ENCODE results near the gene SEC24A.
A peak's percentile ranks its signal among the peaks of the same experiment; 100 is the strongest.
"Not testable (repeated sequence)": the region's sequence is repeated elsewhere in the genome, so short reads cannot be mapped to it uniquely, and the experiment has no call there.

The SEC24A gene

DNA sequence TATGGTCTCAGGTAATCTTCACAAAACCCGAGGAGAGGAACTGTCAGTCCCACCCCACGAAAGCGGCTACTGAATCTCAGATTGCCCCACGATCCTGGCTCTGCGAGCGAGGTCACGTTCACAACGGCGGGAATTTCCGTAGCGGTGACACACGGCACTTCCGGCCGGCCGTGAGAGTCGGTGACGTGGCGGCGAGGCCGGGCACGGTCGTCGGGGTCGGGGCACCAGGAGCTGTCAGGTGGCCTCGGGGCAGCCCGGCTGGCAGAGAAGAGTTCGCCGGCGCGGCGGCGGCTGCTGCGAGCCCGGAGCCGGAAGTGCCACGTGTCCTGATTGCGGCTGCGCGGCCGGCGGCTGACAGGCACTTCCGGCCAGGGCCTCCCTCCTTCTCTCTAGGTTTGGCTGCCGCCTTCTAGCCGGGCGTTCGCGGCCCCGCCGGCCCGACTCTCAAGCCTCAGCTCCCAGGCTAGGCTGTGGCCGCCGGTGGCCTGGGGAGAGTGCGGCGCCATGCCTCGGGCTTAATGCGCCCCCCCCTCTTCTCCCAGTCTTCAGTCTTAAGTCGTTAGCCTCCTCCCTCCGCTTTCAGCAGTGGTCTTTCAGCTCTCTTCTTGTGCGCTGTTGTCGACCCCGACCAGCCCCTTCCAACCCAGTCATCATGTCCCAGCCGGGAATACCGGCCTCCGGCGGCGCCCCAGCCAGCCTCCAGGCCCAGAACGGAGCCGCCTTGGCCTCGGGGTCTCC, at the start of gene SEC24A:
Gene SEC24A (plus strand): TSS at position 361 of the 738 bp plus-strand sequence. CDS start 292 bp downstream, at position 653.
- DNase-seq = peak; percentile 78 to 88

DNA sequence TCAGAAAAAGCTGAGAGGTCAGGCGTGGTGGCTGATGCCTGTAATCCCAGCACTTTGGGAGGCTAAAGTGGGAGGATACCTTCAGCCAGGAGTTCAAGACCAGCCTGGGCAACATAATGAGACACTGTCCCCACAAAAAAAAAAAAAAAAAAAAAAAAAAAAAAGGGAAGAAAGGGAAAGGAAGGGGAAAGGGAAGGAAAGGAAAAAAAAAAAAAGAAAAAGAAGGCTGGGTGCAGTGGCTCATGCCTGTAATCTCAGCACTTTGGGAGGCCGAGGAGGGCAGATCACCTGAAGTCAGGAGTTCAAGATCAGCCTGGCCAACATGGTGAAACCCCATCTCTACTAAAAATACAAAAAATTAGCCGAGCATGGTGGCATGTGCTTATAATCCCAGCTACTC, 48.8 kb upstream of the SEC24A start:
- DNase-seq = not testable (repeated sequence)

DNA sequence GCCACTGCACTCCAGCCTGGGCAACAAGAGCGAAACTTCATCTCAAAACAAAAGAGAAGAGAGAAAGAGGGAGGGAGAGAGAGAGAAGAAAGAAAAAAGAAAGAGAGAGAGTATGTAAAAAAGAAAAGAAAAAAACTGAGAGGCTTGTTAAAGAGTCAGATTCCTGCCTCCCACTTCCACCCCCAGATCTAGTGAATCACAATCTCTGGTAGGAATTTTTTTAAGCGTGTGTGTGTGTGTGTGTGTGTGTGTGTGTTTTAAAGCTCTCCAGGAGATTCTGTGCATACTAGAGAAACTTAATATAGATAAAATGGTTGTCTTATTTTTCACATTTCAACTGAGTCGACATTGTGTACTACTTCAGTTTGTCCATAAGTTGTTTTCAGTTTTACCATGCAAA, 48.0 kb upstream of the SEC24A start:
- DNase-seq = no peak

- DNase-seq = no peak
Observed at GRCh38 chr5:134603059-134603458, 45.5 kb upstream of the SEC24A start.

GRCh38 chr5:134604908-134605307, 43.7 kb upstream of the SEC24A start:
- DNase-seq = no peak

GRCh38 chr5:134606726-134607125, 41.9 kb upstream of the SEC24A start:
- no peak for DNase-seq

DNA sequence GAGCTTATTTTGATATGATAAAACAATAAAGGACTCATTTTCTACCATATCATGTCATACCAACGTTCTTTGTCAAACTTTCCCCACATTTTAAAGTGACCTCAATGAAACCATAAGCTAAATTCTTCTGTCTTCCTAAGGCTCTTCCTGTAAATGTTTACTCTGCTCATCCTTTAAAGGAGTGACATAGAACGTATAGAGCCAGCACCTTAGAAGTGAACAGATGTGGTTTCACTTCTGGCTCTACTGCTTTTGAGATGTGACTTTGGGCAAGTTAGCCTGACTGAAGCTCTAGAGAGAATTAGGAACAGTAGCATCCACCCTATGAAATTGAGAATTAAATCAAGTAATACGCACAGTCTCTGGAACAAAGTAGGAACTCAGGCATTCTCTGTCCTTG, 40.0 kb upstream of the SEC24A start:
- no peak for DNase-seq

- no peak for DNase-seq
Observed at GRCh38 chr5:134609232-134609851, 39.2 kb upstream of the SEC24A start.

DNA sequence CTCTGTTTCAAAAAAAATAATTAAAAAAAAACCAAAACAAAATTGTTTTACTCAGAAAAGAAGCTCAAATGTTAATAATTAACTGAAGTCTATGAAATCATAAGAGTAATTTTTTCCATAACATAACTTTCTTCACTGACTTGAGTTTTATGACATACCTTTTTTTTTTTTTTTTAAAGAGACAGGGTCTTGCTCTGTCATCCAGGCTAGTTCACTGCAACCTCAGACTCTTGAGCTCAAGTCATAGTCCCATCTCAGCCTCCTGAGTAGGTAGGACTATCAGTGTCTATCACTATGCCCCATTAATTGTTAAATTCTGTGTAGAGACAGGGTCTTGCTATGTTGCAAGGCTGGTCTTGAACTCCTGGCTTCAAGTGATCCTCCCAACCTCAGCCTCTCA, 37.9 kb upstream of the SEC24A start:
- no peak for DNase-seq

- no peak for DNase-seq
Observed at GRCh38 chr5:134611515-134611914, 37.1 kb upstream of the SEC24A start.

GRCh38 chr5:134614450-134615085, 34.0 kb upstream of the SEC24A start:
- DNase-seq = no peak

DNA sequence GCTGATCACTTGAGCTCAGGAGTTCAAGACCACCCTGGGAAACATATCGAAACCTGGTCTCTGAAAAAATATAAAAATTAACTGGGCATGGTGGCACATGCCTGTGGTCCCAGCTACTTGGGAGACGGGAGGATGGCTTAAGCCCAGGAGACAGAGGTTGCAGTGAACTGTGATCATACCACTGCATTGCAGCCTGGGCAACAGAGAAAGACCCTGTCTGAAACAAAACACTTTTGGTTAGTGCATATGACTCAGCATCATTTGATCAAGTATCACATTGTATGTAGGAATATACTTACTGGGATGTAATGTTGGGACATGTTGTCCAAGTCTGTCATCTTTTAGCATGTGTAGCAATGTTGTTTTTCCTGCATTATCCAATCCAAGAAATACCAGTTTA, 28.0 kb upstream of the SEC24A start:
- no peak for DNase-seq

DNA sequence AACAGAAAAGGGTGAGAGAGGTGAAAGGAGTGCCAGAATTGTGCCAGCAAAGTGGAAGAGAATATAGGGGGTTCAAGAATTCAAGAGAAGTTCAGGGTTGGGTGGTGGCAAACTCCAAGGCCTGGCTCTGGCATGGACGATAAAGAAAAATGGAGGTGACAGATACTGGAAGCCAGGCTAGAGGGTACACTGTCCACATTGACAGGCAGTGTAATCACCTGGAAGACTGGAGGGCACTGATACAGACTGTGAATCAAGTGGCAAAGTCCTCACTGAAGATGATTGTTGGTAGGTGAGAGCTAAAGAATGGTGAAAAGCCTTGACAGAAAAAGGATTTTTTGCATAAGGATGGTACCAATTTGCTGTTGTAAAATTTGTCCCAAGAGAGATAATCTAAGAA, 23.0 kb upstream of the SEC24A start:
- DNase-seq = no peak

DNA sequence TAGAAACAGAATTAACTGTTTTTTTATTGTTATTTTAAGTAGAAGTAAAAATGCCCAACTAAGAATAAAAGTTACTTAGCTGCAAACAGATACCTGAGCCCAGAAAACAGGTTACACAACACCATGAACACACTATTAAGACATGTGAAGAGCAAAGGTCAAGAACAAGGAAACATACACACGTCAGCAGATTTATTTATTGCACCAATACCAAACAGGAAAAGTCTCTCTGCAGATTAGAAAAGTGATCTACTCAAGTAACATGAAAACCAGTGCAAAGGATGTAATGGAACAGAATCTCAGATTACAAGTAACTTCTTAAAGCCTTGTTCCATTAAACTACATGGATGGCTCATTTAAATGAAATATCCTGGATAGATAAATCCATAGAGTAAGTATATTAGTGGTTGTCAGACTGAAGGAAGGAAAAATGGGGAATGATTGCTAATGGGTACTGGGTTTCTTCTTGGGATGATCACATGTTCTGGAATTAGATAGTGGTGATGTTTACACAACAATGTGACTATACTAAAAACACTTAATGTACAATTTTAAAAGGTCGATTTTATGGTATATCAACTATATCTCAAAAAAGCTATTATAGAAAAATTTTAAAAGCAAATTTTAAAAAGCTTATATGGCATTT, 22.1 kb upstream of the SEC24A start:
- no peak for DNase-seq

GRCh38 chr5:134634227-134634626, 14.4 kb upstream of the SEC24A start:
- DNase-seq = no peak

DNA sequence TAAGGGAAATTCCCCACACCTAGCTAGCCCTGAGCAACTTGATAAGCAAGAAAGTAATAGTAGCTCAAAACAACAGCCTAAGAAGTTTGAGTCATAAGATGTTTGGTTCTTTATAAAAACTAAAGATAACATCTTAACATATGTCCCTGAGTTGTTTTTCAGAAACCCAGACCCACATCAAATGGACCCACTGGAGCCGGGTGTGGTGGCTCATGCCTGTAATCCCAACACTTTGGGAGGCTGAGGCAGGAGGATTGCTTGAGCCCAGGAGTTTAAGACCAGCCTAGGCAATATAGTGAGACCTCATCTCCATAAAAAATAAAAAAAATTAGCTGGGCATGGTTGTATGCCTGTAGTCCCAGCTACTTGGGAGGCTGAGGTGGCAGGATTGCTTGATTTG, 13.2 kb upstream of the SEC24A start:
- not testable (repeated sequence) for DNase-seq

GRCh38 chr5:134637116-134637721, 11.4 kb upstream of the SEC24A start:
- no peak for DNase-seq

GRCh38 chr5:134638760-134639201, 9.8 kb upstream of the SEC24A start:
- DNase-seq = no peak

DNA sequence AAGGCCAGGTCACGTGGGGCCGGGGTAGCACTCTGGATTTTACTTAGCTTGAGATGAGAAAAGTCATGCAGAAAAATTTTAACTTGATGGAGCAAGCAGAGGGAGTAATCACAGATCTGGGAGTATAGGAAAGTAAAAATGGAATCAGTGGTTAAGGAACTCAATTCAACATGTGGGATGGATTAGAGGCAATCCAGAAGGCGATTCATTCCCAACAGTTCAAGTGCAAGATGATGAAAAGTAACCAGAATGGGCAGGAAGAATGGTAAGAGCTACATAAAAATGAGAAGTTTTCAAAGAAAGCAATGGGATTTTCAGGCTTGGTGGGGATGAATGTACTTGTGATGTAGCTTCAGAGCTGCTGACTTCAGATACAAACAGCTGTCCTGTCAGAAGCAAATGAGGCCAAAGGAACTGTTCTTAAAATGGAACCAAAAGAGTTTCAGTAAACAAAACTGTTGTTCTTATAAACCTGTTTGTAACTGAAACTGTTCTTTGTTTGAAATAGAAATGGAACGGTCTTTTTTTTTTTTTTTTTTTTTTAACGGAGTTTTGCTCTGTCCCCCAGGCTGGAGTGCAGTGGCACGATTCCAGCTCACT, 5.6 kb upstream of the SEC24A start:
- DNase-seq = no peak

- peak; percentile 23 to 34 for DNase-seq
Observed at GRCh38 chr5:134647750-134648424, 698 bp upstream of the SEC24A start.

DNA sequence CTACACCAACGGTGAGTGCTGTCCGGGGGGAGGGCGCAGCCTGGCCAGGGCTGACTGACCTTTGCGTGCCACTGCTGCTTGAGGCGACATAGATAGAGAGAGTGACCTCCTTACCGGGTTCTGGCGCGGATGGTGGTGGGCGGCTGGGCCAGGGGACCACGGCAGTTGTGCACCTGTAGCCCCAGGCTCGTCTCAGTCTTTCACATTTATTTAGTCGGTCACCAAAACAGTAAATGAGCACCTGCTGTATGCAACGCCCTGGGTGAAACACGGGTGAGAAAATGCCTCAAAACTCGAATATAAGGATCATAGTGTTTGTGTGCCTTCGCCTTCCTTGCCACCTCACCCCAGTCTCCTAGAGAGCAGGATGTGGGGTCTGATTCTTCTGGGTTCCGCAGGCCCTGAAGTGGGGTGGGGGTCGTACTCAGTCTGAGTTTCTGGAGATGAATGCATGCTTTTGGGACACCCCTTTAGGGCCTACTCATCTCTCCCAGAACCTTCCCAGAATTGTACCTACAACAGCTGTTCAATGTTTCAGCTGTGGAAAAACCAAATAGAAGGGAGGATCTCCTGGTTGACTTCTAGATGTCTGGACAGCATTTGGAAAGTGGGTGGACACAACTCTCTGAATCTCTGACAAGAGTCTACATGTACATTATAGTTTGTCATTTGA, 714 bp downstream of the SEC24A start:
- no peak for DNase-seq

DNA sequence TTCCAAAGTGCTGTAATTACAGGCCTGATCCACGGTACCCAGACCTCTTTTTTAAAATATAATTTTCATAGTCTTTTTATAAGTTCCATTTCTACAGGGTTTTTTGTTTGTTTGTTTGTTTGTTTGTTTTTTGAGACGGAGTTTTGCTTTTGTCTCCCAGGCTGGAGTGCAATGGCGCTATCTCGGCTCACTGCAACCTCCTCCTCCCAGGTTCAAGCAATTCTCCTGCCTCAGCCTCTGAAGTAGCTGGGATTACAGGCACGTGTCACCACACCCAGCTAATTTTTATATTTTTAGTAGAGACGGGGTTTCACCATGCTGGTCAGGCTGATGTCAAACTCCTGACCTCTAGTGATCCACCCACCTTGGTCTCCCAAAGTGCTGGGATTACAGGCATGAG, 2.1 kb downstream of the SEC24A start:
- DNase-seq = not testable (repeated sequence)
